HCT116 (cell line): Measurements from ENCODE around the gene CORO2B. TPM values are rescaled to one million over a fixed set of nuclear protein-coding genes. Genes with fewer than 3 reads are reported as not detected.

ENCODE experiments used
- ATAC-seq: fragments of 200-7000 bp; cut with Tn5 transposase; 2 replicates; pipeline ENCODE4 v1.9.1; 2020; ENCODE audit warnings: mild to moderate bottlenecking, moderate library complexity
- BruUV-seq: library from RNA; stranded (reverse); fragments of 400-500 nt; replicated peaks from 2 replicates; lab custom pipeline; 2021; lab: Mats Ljungman, UMichigan
- CTCF ChIA-PET: fragments of 300-600 bp; sonication (Branson Sonifier 250); formaldehyde crosslinking; loops from one replicate; lab custom pipeline; 2021; ENCODE audit warnings: antibody characterized with exemption; lab: Charles Lee
- POLR2A ChIA-PET: fragments of 300-600, 350-600 bp; sonication (Branson Sonifier 250); formaldehyde crosslinking; loops from one replicate; lab custom pipeline; 2021; ENCODE audit warnings: antibody characterized with exemption; lab: Charles Lee
- RAD21 ChIA-PET, 2 experiments: fragments of 300-600 bp; sonication (Branson Sonifier 250); formaldehyde crosslinking; loops; one replicate each; lab custom pipeline; 2023; ENCODE audit warnings: low total read pairs in 2 of 2; ENCODE audit not compliant: uncharacterized antibody in 2 of 2, unreplicated experiment in 2 of 2, low non-redundant PET in 1 of 2; lab: Charles Lee
- DNase-seq: peaks from one replicate; pipeline ENCODE4 v3.0.0-alpha.2; 2010; ENCODE audit warnings: low read depth, low spot score
- H2AFZ ChIP-seq: fragments of 200-600 bp; shearing (Covaris generic), sonication (generic); 2 replicates; pipeline ENCODE4 v1.6.1; 2017; ENCODE audit warnings: low read depth, mixed run types, mixed read lengths, antibody characterized with exemption, low read length; ENCODE audit not compliant: poor library complexity, severe bottlenecking
- H3K27ac ChIP-seq: 2 replicates; pipeline ENCODE4 v1.5.1; 2012; ENCODE audit warnings: low read depth, low read length
- H3K27me3 ChIP-seq: fragments of 200-600 bp; sonication (generic); 2 replicates; pipeline ENCODE4 v1.6.1; 2016; ENCODE audit warnings: mixed run types, low read length, mixed read lengths; ENCODE audit not compliant: insufficient read depth
- H3K36me3 ChIP-seq, 2 experiments: fragments of 200-500 bp in 1 of 2; fragments of 200-600 bp in 1 of 2; sonication (Bioruptor generic) in 1 of 2; sonication (generic) in 1 of 2; 2 replicates each; pipeline versions ENCODE4 v1.5.1 to v1.6.1; 2014 to 2016; ENCODE audit warnings: low read length in 2 of 2, inconsistent platforms in 1 of 2, mixed read lengths in 1 of 2, mixed run types in 1 of 2; ENCODE audit not compliant: insufficient read depth in 2 of 2, control insufficient read depth in 1 of 2
- H3K4me1 ChIP-seq, 2 experiments: fragments of 200-600 bp in 1 of 2; sonication (generic) in 1 of 2; 2 replicates each; pipeline versions ENCODE4 v1.5.1 to v1.6.1; 2012 to 2017; ENCODE audit warnings: low read length in 2 of 2, inconsistent platforms in 1 of 2, mild to moderate bottlenecking in 1 of 2, mixed read lengths in 1 of 2, mixed run types in 1 of 2, moderate library complexity in 1 of 2; ENCODE audit not compliant: insufficient read depth in 2 of 2, control insufficient read depth in 1 of 2
- H3K4me2 ChIP-seq: fragments of 200-600 bp; sonication (generic); 2 replicates; pipeline ENCODE4 v1.6.1; 2017; ENCODE audit warnings: mixed run types, low read length, mixed read lengths
- H3K4me3 ChIP-seq, 2 experiments: fragments of 200-600 bp in 1 of 2; sonication (generic) in 1 of 2; replicated peaks in 1 of 2; 2 replicates each; pipeline ENCODE4 v1.5.1; 2011 to 2016; ENCODE audit warnings: low read length in 2 of 2, control low read depth in 1 of 2, low read depth in 1 of 2, mild to moderate bottlenecking in 1 of 2, mixed read lengths in 1 of 2, mixed run types in 1 of 2
- H3K79me2 ChIP-seq: fragments of 200-600 bp; sonication (generic); 2 replicates; pipeline ENCODE4 v1.6.1; 2017; ENCODE audit warnings: mild to moderate bottlenecking, mixed run types, low read length, moderate library complexity, mixed read lengths; ENCODE audit not compliant: insufficient read depth
- H3K9ac ChIP-seq: fragments of 200-600 bp; sonication (generic); 2 replicates; pipeline ENCODE4 v1.6.1; 2016; ENCODE audit warnings: low read length, mixed read lengths
- H3K9me2 ChIP-seq: fragments of 200-600 bp; sonication (generic), shearing (Covaris generic); 2 replicates; pipeline ENCODE4 v1.6.1; 2017; ENCODE audit warnings: mixed run types, mild to moderate bottlenecking, moderate library complexity; ENCODE audit not compliant: insufficient read depth
- H3K9me3 ChIP-seq, 2 experiments: fragments of 200-500 bp in 1 of 2; fragments of 200-600 bp in 1 of 2; sonication (Bioruptor generic) in 1 of 2; sonication (generic) in 1 of 2; 2 replicates each; pipeline ENCODE4 v1.6.1; 2014 to 2017; ENCODE audit warnings: low read length in 2 of 2, mixed read lengths in 2 of 2, inconsistent platforms in 1 of 2, low read depth in 1 of 2, mild to moderate bottlenecking in 1 of 2, mixed run types in 1 of 2, moderate library complexity in 1 of 2; ENCODE audit not compliant: control insufficient read depth in 1 of 2, insufficient read depth in 1 of 2
- H4K20me1 ChIP-seq: fragments of 200-600 bp; sonication (generic), shearing (Covaris generic); 2 replicates; pipeline ENCODE4 v1.6.1; 2017; ENCODE audit warnings: mixed run types, mild to moderate bottlenecking, moderate library complexity; ENCODE audit not compliant: insufficient read depth
- CBX3 ChIP-seq: IDR thresholded peaks from 2 replicates; pipeline ENCODE4 v1.6.1; 2012; ENCODE audit warnings: low read depth
- EGR1 ChIP-seq: IDR thresholded peaks from 2 replicates; pipeline ENCODE4 v1.6.1; 2012; ENCODE audit warnings: low read depth
- ELF1 ChIP-seq: IDR thresholded peaks from 2 replicates; pipeline ENCODE4 v1.6.1; 2012; ENCODE audit warnings: low read depth, borderline replicate concordance
- EZH2phosphoT487 ChIP-seq: fragments of 200-600 bp; IDR thresholded peaks from 2 replicates; pipeline ENCODE4 v1.6.1; 2018; ENCODE audit warnings: antibody characterized with exemption, borderline replicate concordance
- FOSL1 ChIP-seq: IDR thresholded peaks from 2 replicates; pipeline ENCODE4 v1.6.1; 2012; ENCODE audit warnings: low read depth
- MAX ChIP-seq: IDR thresholded peaks from 2 replicates; pipeline ENCODE4 v1.6.1; 2012
- POLR2A ChIP-seq: IDR thresholded peaks from 2 replicates; pipeline ENCODE4 v1.7.0; 2011; ENCODE audit warnings: borderline replicate concordance; ENCODE audit not compliant: insufficient read depth, insufficient read length; ENCODE audit errors: extremely low read depth
- POLR2AphosphoS5 ChIP-seq: IDR thresholded peaks from 2 replicates; pipeline ENCODE4 v1.6.1; 2011; ENCODE audit warnings: mild to moderate bottlenecking, low read depth, low read length, moderate library complexity
- RAD21 ChIP-seq: IDR thresholded peaks from 2 replicates; pipeline ENCODE4 v1.6.1; 2012; ENCODE audit warnings: low read depth, mild to moderate bottlenecking
- SIN3A ChIP-seq: IDR thresholded peaks from 2 replicates; pipeline ENCODE4 v1.6.1; 2012; ENCODE audit warnings: low read depth
- SP1 ChIP-seq: IDR thresholded peaks from 2 replicates; pipeline ENCODE4 v1.6.1; 2012; ENCODE audit warnings: low read depth
- SRF ChIP-seq: IDR thresholded peaks from 2 replicates; pipeline ENCODE4 v1.6.1; 2012; ENCODE audit warnings: low read depth
- TCF7L2 ChIP-seq: IDR thresholded peaks from 2 replicates; pipeline ENCODE4 v1.7.0; 2011; ENCODE audit warnings: borderline replicate concordance, inconsistent platforms; ENCODE audit not compliant: insufficient read depth, insufficient read length; ENCODE audit errors: extremely low read depth
- YY1 ChIP-seq: IDR thresholded peaks from 2 replicates; pipeline ENCODE4 v1.6.1; 2011; ENCODE audit warnings: low read length, low read depth, moderate library complexity, mild to moderate bottlenecking; ENCODE audit not compliant: insufficient replicate concordance; ENCODE audit errors: extremely low read depth
- ZBTB33 ChIP-seq: IDR thresholded peaks from 2 replicates; pipeline ENCODE4 v1.6.1; 2011; ENCODE audit warnings: mild to moderate bottlenecking, low read length, moderate library complexity; ENCODE audit not compliant: insufficient replicate concordance; ENCODE audit errors: extremely low read depth
- ZFX ChIP-seq: fragments of 450-650 bp; IDR thresholded peaks from 2 replicates; pipeline ENCODE4 v1.6.1; 2017
- ZNF274 ChIP-seq: fragments of 200-500 bp; sonication (Bioruptor generic); IDR thresholded peaks from 2 replicates; pipeline ENCODE4 v1.6.1; 2014; ENCODE audit warnings: mild to moderate bottlenecking, low read depth, low read length, inconsistent platforms
- intact Hi-C: fragments of 100-400 bp; cut with micrococcal nuclease; formaldehyde crosslinking; loops from 2 replicates; pipeline ENCODE4 v1.10.0; 2022
- total RNA-seq: library from RNA; stranded (reverse); gene quantifications from one replicate; pipeline ENCODE4 v1.2.1, GENCODE V29; 2021; ENCODE audit not compliant: unreplicated experiment
- TF ChIP-seq, protein P1 (sequence below): IDR thresholded peaks from 2 replicates; pipeline ENCODE4 v1.6.1; 2012
- TF ChIP-seq, protein P2 (sequence below), 3 experiments: fragments of 200-600 bp in 1 of 3; sonication (generic) in 1 of 3; IDR thresholded peaks in 2 of 3; conservative IDR thresholded peaks in 1 of 3; 2 replicates each; pipeline ENCODE4 v1.5.1; 2012 to 2017; ENCODE audit warnings: low read depth in 2 of 3, low read length in 2 of 3, antibody characterized with exemption in 1 of 3, borderline replicate concordance in 1 of 3, control low read depth in 1 of 3, mild to moderate bottlenecking in 1 of 3, mixed read lengths in 1 of 3, mixed run types in 1 of 3, moderate library complexity in 1 of 3; ENCODE audit not compliant: insufficient read depth in 1 of 3

CORO2B gene
- total RNA-seq, 1 experiment from 2014 or later = 2.8 TPM

DNA sequence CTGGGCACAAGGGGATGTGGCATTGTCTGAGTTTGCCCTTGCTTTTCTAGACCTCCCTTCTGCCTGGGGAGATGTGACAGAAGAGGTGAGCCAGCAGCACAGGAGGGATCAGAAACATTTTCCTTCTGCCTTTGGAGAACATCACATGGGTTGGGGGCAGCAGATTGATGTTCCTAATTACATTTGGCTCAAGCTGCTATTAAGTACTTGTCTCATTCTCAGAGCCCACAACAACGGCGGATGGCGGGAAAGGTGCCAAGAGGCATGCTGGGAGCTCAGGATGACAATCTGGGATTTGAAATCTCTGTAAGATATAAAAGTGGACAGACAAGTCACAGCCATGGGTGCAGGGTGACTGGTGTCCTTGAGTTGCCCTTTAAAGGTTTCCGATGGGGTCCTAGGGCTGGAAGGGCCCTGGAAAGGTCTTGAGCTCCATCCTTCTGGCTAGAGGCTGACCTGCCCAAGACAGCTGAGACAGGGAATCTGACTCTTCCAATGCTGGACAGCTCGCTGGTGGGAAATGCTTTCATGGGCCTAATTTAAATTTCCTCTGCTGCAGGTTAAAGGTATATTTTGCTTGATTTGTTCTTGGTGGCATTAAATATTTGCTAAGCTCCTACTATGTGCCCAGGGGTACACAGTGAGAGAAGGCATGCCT is 2.4 kb upstream of the CORO2B start:
- no peak for ATAC-seq
- RAD21 ChIA-PET = no interaction called here
- TF ChIP-seq EGR1 = no peak
- no peak for TF ChIP-seq SRF
- TF ChIP-seq SP1 = no peak
- TF ChIP-seq FOSL1 = no peak
- TF ChIP-seq, protein P1, sequence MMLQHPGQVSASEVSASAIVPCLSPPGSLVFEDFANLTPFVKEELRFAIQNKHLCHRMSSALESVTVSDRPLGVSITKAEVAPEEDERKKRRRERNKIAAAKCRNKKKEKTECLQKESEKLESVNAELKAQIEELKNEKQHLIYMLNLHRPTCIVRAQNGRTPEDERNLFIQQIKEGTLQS = no peak
- TF ChIP-seq CBX3 = no peak
- TF ChIP-seq TCF7L2 = no peak
- TF ChIP-seq POLR2AphosphoS5 = no peak
- TF ChIP-seq POLR2A = no peak
- no peak for TF ChIP-seq YY1
- TF ChIP-seq RAD21 = no peak
- no peak for TF ChIP-seq MAX
- no peak for TF ChIP-seq ZNF274
- no peak for TF ChIP-seq ZBTB33
- no peak for TF ChIP-seq SIN3A
- no peak for TF ChIP-seq ELF1
- no peak for TF ChIP-seq ZFX
- TF ChIP-seq, protein P2, sequence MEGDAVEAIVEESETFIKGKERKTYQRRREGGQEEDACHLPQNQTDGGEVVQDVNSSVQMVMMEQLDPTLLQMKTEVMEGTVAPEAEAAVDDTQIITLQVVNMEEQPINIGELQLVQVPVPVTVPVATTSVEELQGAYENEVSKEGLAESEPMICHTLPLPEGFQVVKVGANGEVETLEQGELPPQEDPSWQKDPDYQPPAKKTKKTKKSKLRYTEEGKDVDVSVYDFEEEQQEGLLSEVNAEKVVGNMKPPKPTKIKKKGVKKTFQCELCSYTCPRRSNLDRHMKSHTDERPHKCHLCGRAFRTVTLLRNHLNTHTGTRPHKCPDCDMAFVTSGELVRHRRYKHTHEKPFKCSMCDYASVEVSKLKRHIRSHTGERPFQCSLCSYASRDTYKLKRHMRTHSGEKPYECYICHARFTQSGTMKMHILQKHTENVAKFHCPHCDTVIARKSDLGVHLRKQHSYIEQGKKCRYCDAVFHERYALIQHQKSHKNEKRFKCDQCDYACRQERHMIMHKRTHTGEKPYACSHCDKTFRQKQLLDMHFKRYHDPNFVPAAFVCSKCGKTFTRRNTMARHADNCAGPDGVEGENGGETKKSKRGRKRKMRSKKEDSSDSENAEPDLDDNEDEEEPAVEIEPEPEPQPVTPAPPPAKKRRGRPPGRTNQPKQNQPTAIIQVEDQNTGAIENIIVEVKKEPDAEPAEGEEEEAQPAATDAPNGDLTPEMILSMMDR (IDR thresholded peaks at IDR 0.05 in 2 of 3, conservative IDR thresholded peaks at IDR 0.05 in 1 of 3; ENCODE audit: borderline replicate concordance in 1 of 3, insufficient read depth in 1 of 3, low read depth in 2 of 3, low read length in 2 of 3) = no peak
- TF ChIP-seq EZH2phosphoT487 = no peak
- TF ChIP-seq, all 23 proteins: peak for 0
- no peak overlapping the region for H3K9ac ChIP-seq
- H2AFZ ChIP-seq = no peak overlapping the region
- intact Hi-C loops = no loop called here
- no TSS peak for BruUV-seq
- H3K79me2 ChIP-seq = no peaks in the 10 kb centered on the region
- no peak overlapping the region for H3K4me3 ChIP-seq
- H4K20me1 ChIP-seq = no peaks in the 10 kb centered on the region
- ChIA-PET POLR2A (interaction anchor here (1.4 to 1.6 kb wide), 2 partner anchors 9 to 98 kb away, joined by 3 to 6 read pairs; no protein-coding TSS in a partner anchor), CTCF (no interaction called here)
- no peak for DNase-seq
- H3K27me3 ChIP-seq = no peaks in the 10 kb centered on the region
- H3K4me1 ChIP-seq = peaks cover 18 to 34% of the 10 kb centered on the region in 2 experiments
- H3K9me2 ChIP-seq = no peaks in the 10 kb centered on the region
- H3K36me3 ChIP-seq = no peaks in the 10 kb centered on the region
- no peaks in the 10 kb centered on the region for H3K9me3 ChIP-seq
- no peak overlapping the region for H3K4me2 ChIP-seq
- no peak overlapping the region for H3K27ac ChIP-seq
